Measurements from ENCODE around the gene MED22. TPM values are rescaled to one million over a fixed set of nuclear protein-coding genes. Genes with fewer than 3 reads are reported as not detected.

Gene MED22
- total RNA-seq, 2 experiments from 2014 or later, result 18.4 to 21.5 TPM

- no peaks in the 10 kb centered on the region for H3K27me3 Mint-ChIP-seq (ENCODE audit: low read depth)
- H3K27ac Mint-ChIP-seq, result peak overlapping the region; percentile 90
- intact Hi-C loops (cut with micrococcal nuclease), result no loop called here
- H3K36me3 Mint-ChIP-seq (ENCODE audit: low read depth), result peaks cover 65% of the 10 kb centered on the region
- peaks cover 41% of the 10 kb centered on the region for H3K4me1 Mint-ChIP-seq (ENCODE audit: low read depth)
- no peaks in the 10 kb centered on the region for H3K9me3 Mint-ChIP-seq
- DNase-seq, result no peak
- CTCF ChIA-PET, result interaction anchor here (0.9 kb wide), 1 partner anchor 11 kb away, joined by 4 read pairs; no protein-coding TSS in a partner anchor
- no peak overlapping the region for H3K4me3 Mint-ChIP-seq
Measured at GRCh38 chr9:133362359-133363044, 14.6 kb upstream of the MED22 start.

GRCh38 chr9:133361507-133362092, 13.7 kb upstream of the MED22 start:
- H3K36me3 Mint-ChIP-seq (ENCODE audit: low read depth), result peaks cover 60% of the 10 kb centered on the region
- H3K4me1 Mint-ChIP-seq (ENCODE audit: low read depth), result peaks cover 45% of the 10 kb centered on the region
- H3K27me3 Mint-ChIP-seq (ENCODE audit: low read depth), result no peaks in the 10 kb centered on the region
- no peak overlapping the region for H3K4me3 Mint-ChIP-seq
- CTCF ChIA-PET, result no interaction called here
- DNase-seq, result no peak
- H3K27ac Mint-ChIP-seq, result peak overlapping the region; percentile 90
- H3K9me3 Mint-ChIP-seq, result no peaks in the 10 kb centered on the region
- intact Hi-C loops (cut with micrococcal nuclease), result no loop called here

GRCh38 chr9:133360400-133361393, 12.8 kb upstream of the MED22 start:
- CTCF ChIA-PET, result interaction anchor here (0.7 to 1.4 kb wide), 7 partner anchors 10 to 498 kb away, joined by 3 to 4 read pairs (median 3); no protein-coding TSS in a partner anchor
- Mint-ChIP-seq H3K27ac (peak overlapping the region; percentile 90), H3K27me3 (ENCODE audit: low read depth) (no peaks in the 10 kb centered on the region), H3K36me3 (ENCODE audit: low read depth) (peaks cover 51% of the 10 kb centered on the region), H3K4me3 (no peak overlapping the region), H3K9me3 (no peaks in the 10 kb centered on the region), H3K4me1 (ENCODE audit: low read depth) (peaks cover 41% of the 10 kb centered on the region)
- intact Hi-C loops (cut with micrococcal nuclease), result no loop called here
- DNase-seq, result peak; percentile 27

- DNase-seq, result peak; percentile 46
Measured at GRCh38 chr9:133359399-133360175, 11.7 kb upstream of the MED22 start.

GRCh38 chr9:133357656-133358055, 9.7 kb upstream of the MED22 start:
- peaks cover 52% of the 10 kb centered on the region for H3K4me1 Mint-ChIP-seq (ENCODE audit: low read depth)
- intact Hi-C loops (cut with micrococcal nuclease), result loop anchor here (5.0 kb wide), 1 partner anchor 130 kb away; no protein-coding TSS in a partner anchor

More at GRCh38 chr9:133359399-133360175, 11.7 kb upstream of the MED22 start:
- Mint-ChIP-seq H3K4me3 (peak overlapping the region; percentile 21), H3K27ac (peak overlapping the region; percentile 90), H3K27me3 (ENCODE audit: low read depth) (no peaks in the 10 kb centered on the region), H3K9me3 (no peaks in the 10 kb centered on the region), H3K4me1 (ENCODE audit: low read depth) (peaks cover 50% of the 10 kb centered on the region), H3K36me3 (ENCODE audit: low read depth) (peaks cover 41% of the 10 kb centered on the region)
- intact Hi-C loops (cut with micrococcal nuclease), result loop anchor here (5.0 kb wide), 1 partner anchor 128 kb away; no protein-coding TSS in a partner anchor
- CTCF ChIA-PET, result interaction anchor here (0.7 to 6.0 kb wide), 7 partner anchors 13 to 497 kb away, joined by 3 to 48 read pairs (median 3); no protein-coding TSS in a partner anchor

GRCh38 chr9:133356391-133357091, 8.6 kb upstream of the MED22 start, which contains the start of the genes SURF1 and SURF2:
Gene SURF1 (minus strand): TSS chr9:133356487. CDS start chr9:133356453, 34 bp downstream.
Gene SURF2 (plus strand): TSS chr9:133356550. CDS start chr9:133356593, 43 bp downstream.
- intact Hi-C loops (cut with micrococcal nuclease), result loop anchor here (1.0 to 5.0 kb wide), 3 partner anchors 8 to 131 kb away; partner anchors contain the start of genes MED22 and RPL7A
- H3K4me3 Mint-ChIP-seq, result peak within 1 kb of the TSS; percentile 82
- peak within 1 kb of the TSS; percentile 81 for H3K27ac Mint-ChIP-seq
- H3K9me3 Mint-ChIP-seq, result no peaks in the 10 kb centered on the region
- H3K27me3 Mint-ChIP-seq (ENCODE audit: low read depth), result no peaks in the 10 kb centered on the region
- peak; percentile 92 for DNase-seq
- H3K36me3 Mint-ChIP-seq (ENCODE audit: low read depth), result peaks cover 23% of the 10 kb centered on the region
- CTCF ChIA-PET, result interaction anchor here (0.9 to 6.0 kb wide), 5 partner anchors 15 to 129 kb away, joined by 3 to 48 read pairs (median 3); no protein-coding TSS in a partner anchor
- peaks cover 50% of the 10 kb centered on the region for H3K4me1 Mint-ChIP-seq (ENCODE audit: low read depth)

More at GRCh38 chr9:133357656-133358055, 9.7 kb upstream of the MED22 start:
- Mint-ChIP-seq H3K27ac (peak overlapping the region; percentile 62), H3K36me3 (ENCODE audit: low read depth) (peaks cover 25% of the 10 kb centered on the region), H3K9me3 (no peaks in the 10 kb centered on the region), H3K4me3 (peak overlapping the region; percentile 75), H3K27me3 (ENCODE audit: low read depth) (no peaks in the 10 kb centered on the region)
- CTCF ChIA-PET, result interaction anchor here (6.0 kb wide), 1 partner anchor 15 kb away, joined by 48 read pairs; no protein-coding TSS in a partner anchor
- no peak for DNase-seq

GRCh38 chr9:133355881-133356357, 8.0 kb upstream of the MED22 start:
- CTCF ChIA-PET, result interaction anchor here (0.7 to 6.0 kb wide), 9 partner anchors 9 to 86 kb away, joined by 3 to 48 read pairs (median 3); partner anchors contain the start of gene REXO4
- Mint-ChIP-seq H3K27ac (peak overlapping the region; percentile 81), H3K27me3 (ENCODE audit: low read depth) (no peaks in the 10 kb centered on the region), H3K4me3 (peak overlapping the region; percentile 82), H3K9me3 (no peaks in the 10 kb centered on the region), H3K36me3 (ENCODE audit: low read depth) (peaks cover 25% of the 10 kb centered on the region), H3K4me1 (ENCODE audit: low read depth) (peaks cover 48% of the 10 kb centered on the region)
- intact Hi-C loops (cut with micrococcal nuclease), result loop anchor here (1.0 to 5.0 kb wide), 3 partner anchors 8 to 131 kb away; partner anchors contain the start of genes MED22 and RPL7A
- DNase-seq, result no peak

GRCh38 chr9:133354766-133355165, 6.8 kb upstream of the MED22 start:
- Mint-ChIP-seq H3K27me3 (ENCODE audit: low read depth) (no peaks in the 10 kb centered on the region), H3K4me3 (peak overlapping the region; percentile 82), H3K9me3 (no peaks in the 10 kb centered on the region), H3K4me1 (ENCODE audit: low read depth) (peaks cover 49% of the 10 kb centered on the region), H3K36me3 (ENCODE audit: low read depth) (peaks cover 31% of the 10 kb centered on the region), H3K27ac (no peak overlapping the region)
- intact Hi-C loops (cut with micrococcal nuclease), result loop anchor here (5.0 kb wide), 1 partner anchor 133 kb away; no protein-coding TSS in a partner anchor
- CTCF ChIA-PET, result interaction anchor here (0.9 to 6.0 kb wide), 4 partner anchors 17 to 63 kb away, joined by 3 to 48 read pairs (median 3); partner anchors contain the start of gene REXO4
- DNase-seq, result no peak

GRCh38 chr9:133353548-133353947, 5.6 kb upstream of the MED22 start:
- H3K27me3 Mint-ChIP-seq (ENCODE audit: low read depth), result no peaks in the 10 kb centered on the region
- no peaks in the 10 kb centered on the region for H3K9me3 Mint-ChIP-seq
- peaks cover 39% of the 10 kb centered on the region for H3K36me3 Mint-ChIP-seq (ENCODE audit: low read depth)
- no peak overlapping the region for H3K4me3 Mint-ChIP-seq
- H3K27ac Mint-ChIP-seq, result peak overlapping the region; percentile 43
- CTCF ChIA-PET, result interaction anchor here (0.7 to 0.8 kb wide), 2 partner anchors 10 to 19 kb away, joined by 3 read pairs; no protein-coding TSS in a partner anchor
- intact Hi-C loops (cut with micrococcal nuclease), result no loop called here
- no peak for DNase-seq
- peaks cover 53% of the 10 kb centered on the region for H3K4me1 Mint-ChIP-seq (ENCODE audit: low read depth)

- DNase-seq, result no peak
- Mint-ChIP-seq H3K27me3 (ENCODE audit: low read depth) (no peaks in the 10 kb centered on the region), H3K36me3 (ENCODE audit: low read depth) (peaks cover 42% of the 10 kb centered on the region), H3K9me3 (no peaks in the 10 kb centered on the region), H3K4me1 (ENCODE audit: low read depth) (peaks cover 45% of the 10 kb centered on the region), H3K27ac (peak overlapping the region; percentile 64), H3K4me3 (no peak overlapping the region)
- CTCF ChIA-PET, result interaction anchor here (0.8 to 3.1 kb wide), 2 partner anchors 18 to 19 kb away, joined by 3 to 16 read pairs; no protein-coding TSS in a partner anchor
- intact Hi-C loops (cut with micrococcal nuclease), result no loop called here
Measured at GRCh38 chr9:133352635-133353340, 4.9 kb upstream of the MED22 start.
